Stimulated activated CD4-positive, alpha-beta T cell treated with anti-CD3 and anti-CD28 coated beads, TNF-alpha, amount 100 ng/mL, for 4 hours (primary cell): ENCODE results near the gene DNM2.
"Not testable (repeated sequence)": the region's sequence is repeated elsewhere in the genome, so short reads cannot be mapped to it uniquely, and the experiment has no call there.

Experiments
- DNase-seq, 3 experiments: peaks; one replicate each; pipeline ENCODE4 v3.0.0-alpha.2; 2020; ENCODE audit warnings: low read depth in 3 of 3

DNM2 gene

DNA sequence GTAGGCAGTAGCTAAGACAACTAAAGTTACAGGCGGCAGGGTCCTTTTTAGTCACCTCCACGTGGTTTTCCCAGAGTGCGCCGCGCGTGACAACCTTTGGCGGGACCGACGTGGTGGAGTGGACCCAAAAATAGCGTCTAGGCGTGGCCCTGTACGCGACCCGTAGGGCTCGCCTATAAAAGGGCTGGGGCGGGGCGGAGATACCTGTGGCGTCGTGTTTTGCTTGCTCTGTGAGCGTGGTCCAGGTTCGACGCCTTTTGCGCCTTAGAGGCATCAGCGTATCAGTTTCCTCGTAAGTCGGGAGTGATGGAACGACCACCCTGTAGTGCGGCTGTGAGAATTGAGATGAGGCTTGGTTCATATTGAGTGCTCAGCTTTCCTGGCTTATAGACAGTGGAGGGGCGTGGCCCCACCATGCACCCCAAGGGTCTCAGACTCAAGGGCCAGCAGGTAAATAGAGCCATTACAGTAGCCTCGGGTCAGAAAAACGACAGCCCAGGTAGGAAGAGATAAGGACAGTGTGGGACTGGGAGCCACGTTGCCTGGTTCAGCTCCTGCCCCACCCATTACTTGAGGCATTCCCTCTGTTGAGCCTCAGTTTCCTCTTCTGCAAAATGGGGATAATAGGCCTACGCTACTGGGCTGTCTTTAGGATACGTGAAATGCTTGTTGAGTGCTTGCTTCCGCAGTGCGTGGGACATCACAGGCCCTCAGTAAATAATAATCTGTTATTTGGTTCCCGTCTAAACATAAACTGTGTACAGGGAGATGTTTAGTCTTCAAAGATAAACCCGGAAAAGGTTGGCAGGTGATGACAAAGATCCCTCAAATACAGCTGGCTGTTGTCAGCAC lies 118.8 kb downstream of the DNM2 start:
- peak; percentile 67 to 74 (median 69) for DNase-seq

DNA sequence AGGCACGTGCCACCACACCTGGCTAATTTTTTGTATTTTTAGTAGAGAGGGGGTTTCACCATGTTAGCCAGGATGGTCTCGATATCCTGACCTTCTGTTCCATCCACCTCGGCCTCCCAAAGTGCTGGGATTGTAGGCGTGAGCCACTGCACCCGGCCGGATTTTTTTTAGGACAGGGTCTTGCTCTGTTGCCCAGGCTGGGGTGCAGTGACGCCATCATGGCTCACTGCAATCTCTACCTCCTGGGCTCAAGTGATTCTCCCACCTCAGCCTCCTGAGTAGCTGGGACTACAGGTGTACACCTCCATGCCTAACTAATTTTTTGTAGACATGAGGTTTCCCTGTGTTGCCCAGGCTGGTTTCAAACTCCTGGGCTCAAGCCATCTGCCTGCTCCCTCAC lies 119.8 kb downstream of the DNM2 start:
- not testable (repeated sequence) for DNase-seq

DNA sequence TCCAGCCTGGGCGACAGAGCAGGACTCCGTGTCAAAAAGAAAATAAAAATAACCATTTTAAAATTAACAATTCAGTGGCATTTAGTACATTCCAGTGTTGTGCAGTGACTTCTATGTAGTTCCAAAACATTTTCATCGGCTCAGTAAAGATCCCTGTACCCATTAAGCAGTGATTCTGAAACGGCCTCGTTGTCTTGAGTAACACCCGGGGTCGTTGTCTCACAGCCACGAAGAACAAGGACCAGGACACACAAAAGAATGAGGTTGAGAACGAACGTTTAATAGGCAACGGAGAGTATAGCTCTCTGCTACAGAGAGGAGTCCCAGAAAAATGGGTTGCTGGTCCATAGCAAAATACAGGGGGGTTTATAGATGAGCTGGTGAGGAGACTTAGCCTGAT lies 120.5 kb downstream of the DNM2 start:
- DNase-seq = no peak

- DNase-seq = no peak
These were observed 121.5 kb downstream of the DNM2 start for GRCh38 chr19:10839114-10840050.

- no peak for DNase-seq
These were observed 124.9 kb downstream of the DNM2 start for GRCh38 chr19:10842788-10843187.

DNA sequence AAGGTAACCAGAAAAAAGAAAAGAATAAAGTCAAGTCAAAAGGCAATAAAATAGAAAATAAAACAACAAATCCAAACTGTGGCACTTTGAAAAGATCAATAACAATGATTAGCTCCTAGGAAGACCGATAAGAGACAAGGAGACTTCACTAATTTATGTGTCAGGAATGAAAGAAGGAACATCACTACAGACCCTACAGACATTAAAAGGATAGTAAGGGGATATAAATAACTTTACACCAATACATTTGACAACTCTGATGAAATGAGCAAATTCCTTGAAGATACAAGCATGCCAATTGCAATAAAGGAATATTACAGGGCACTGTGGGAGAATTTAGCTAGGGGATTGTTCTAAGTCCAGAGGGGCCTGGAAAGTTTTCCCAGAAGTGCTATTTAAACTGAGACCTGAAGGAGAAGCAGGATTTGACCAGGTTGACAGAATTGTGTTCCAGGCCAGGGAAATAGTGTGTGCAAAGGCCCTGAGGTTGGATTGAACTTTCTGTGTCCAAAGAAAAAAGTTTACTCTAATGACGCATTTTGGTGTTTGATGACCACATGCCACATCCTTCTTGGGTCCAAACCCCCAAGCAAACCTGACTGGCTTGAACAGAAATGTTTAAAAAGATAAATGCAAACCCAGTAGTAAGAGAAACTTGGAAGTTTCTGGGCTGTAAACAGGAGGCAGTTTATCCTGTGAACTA lies 128.8 kb downstream of the DNM2 start:
- DNase-seq = no peak

DNA sequence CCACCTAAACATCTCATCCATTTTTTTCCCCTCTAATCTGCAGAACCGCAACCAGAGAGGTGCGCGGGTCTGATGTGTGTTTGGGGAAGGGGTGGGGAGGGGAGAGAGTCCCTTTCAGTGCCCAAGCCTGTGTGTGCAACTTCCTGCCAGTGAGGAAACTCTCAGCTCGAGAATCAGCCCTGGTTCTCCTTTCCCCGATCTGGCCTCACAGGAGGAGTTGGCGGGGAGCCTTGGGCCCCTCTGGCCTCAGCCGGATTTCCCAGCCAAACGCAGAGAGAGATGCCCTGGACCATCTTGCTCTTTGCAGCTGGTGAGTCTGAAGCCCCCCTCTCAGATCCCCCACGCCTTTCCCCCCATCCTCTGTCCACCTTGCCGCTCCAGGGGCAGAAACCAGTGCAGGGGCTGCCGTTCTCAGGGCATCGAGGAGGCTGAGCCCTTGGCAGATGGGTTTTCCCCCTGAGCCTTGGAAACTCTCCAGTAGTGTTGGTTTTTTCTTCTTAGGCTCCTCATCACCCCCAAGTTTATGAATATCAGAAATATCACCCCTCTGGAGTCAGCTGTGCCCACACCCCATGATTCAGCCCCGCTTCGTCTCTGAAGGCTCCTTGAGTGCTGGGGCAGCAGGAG lies 130.5 kb downstream of the DNM2 start, which contains the start of gene C19orf38:
C19orf38 (plus strand) TSS at position 186 of the 627 bp plus-strand sequence; CDS start at position 280, 94 bp downstream.
- DNase-seq = no peak

DNA sequence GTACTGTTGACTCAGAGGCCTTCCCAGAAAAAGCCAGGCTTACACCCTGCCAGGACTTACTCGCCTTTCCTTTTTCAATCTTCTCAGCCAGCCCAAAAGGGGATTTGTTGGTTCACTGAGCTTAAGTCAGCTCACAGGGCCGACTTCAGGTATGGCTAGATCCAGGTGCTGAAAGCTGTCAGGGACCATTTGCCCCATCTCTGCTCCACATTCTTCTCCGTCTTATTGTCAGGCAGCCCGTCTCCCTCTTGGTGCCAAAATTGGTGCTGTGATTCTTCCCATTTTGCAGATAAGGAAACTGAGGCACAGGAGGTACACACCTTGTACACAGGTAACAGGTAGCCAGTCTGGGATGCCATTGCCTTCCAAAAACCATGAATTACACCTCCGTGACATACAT lies 132.8 kb downstream of the DNM2 start:
- no peak for DNase-seq

DNA sequence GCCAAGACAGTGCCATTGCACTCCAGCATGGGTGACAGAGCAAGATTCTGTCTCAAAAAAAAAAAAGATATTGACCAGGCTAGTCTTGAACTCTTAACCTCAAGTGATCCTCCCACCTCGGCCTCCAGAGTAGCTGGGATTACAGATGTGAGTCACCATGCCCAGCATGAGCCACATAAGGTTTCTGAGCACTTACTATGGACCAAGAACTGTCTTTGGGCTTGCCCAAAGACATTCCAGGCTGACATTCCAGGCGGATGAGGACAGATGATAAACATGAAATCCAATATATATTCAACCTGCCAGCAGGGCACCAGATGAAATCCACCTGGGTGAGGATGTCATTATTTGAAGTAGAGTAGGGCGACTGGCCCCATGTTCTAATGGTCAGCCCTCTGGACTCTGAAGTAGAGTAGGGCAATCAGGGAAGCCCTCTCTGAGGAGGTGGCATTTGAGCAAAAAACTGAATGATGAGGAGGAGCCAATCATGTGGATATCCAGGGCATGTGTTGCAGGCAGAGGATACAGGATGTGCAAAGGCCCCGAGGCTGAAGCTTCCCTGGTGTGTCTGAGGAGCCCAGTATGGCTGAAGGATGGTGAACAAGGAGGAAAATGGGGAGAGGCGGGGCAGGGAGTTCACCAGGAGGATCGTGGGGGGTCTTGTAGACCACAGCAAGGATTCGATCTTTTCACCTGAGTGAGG lies 134.4 kb downstream of the DNM2 start:
- no peak for DNase-seq

- DNase-seq = no peak
These were observed 135.1 kb downstream of the DNM2 start for GRCh38 chr19:10852941-10853340.

- no peak for DNase-seq
These were observed 136.6 kb downstream of the DNM2 start for GRCh38 chr19:10854350-10855089.

DNA sequence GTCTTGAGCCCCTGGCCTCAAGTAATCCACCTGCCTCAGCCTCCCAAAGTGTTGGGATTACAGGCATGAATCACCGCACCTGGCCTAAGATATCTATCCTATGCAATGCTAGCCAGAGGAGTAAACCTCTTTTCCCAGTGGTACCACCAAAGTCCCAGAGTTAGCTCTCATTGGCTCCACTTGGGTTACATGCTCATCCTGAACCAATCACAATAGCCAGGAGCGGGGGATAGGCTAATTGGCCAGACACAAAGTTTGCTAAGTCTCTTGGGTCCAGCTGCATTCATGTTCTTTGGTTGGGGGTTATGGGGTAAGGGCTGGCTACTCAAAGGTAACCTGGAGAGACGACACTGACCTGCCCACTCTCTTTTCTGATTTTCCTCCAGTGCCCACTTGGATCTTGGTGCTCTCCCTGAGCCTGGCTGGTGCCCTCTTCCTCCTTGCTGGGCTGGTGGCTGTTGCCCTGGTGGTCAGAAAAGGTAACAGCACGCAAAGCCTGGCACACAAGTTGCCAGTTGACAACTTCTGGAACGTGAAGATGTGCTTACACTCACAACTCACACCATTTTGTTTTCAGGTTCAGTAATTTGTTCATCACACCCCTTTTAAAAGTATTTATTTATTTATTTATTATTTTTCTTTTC lies 138.1 kb downstream of the DNM2 start:
- DNase-seq = no peak

DNA sequence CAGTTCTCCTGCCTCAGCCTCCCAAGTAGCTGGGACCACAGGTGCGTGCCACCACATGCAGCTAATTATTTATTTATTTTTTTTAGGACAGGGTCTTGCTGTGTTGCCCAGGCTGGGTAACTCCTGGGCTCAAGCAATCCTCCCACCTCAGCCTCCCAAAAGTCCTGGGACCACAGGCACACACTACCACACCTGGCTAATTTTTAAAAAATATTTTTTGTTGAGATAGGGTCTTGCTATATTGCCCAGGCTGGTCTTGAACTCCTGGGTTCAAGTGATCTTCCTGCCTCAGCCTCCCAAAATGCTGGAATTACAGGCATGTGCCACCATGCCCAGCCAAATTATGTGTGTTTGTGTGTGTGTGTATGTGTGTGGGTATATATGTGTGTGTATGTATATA lies 139.0 kb downstream of the DNM2 start:
- not testable (repeated sequence) for DNase-seq

DNA sequence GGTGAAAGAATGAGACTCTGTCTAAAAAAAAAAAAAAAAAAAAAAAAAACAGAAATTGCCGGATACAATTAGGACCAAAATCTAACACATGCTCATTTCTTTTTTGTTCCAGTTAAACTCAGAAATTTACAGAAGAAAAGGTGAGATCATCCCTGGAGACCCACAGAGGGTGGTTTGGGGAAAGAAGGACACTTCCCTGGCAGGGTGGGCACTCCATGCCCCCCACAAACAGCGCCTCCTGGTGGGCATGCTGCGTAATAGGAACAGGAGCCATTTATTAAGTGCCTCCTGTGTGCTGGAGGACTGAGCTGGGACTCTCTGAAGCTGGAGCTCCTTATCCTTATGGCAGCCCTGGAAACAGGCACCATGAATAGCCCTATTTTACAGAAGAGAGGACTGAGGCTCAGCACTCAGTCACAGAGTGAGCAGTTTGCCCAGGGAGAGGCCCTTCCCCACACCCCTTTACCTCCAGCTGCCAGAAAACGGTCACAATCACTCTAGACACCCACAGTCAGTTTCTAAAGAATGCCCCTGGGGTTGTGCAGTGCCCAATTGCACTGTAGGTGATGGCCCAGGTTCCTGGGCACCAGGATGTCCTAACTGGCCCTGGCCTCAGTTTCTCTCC lies 140.4 kb downstream of the DNM2 start:
- no peak for DNase-seq

DNA sequence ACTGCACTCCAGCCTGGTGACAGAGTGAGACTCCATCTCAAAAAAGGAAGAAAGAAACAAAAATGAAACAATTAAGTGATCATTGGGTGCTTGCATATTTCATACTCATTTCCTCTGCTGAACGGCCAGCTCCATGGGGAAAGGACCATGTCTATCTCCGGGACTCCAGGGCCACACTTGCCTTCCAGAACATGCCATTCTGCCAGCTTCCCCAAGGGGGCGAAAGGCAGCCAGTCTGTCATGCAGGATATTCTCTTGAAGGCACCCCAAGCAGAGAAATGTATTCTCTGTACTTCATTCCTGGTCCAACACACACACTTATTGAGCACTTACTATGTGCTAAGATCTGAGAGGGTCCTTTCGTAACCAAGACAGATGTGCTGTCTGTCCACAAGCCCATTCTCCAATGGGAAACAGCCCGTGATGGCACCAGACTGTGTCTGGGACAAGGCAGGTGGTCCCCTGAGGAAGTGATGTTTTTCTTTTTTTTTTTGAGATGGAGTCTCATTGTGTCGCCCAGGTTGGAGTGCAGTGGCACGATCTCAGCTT lies 143.3 kb downstream of the DNM2 start:
- DNase-seq = no peak

- DNase-seq = no peak
These were observed 144.8 kb downstream of the DNM2 start for GRCh38 chr19:10862561-10863106.

- no peak for DNase-seq
These were observed 145.3 kb downstream of the DNM2 start for GRCh38 chr19:10863107-10863717.

DNA sequence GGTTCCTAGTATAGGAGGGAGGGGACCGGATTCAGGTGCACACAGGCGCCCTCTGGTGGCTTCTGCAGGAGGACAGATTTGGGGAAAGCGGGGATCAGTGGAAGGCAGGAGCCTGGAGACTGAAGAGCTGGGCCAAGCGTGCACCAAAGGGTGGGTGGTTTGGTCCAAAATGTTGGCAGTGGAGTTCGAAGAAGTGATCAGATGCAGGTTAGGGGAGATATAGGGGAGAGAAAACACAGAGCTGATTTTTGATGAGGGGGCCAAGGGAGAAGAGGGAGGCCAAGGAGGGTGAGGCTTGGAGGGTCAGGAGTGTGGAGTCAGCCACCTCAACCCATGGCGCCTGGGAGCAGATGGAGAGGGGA lies 146.6 kb downstream of the DNM2 start:
- peak; percentile 61 to 72 (median 64) for DNase-seq
